NCI-H1436 treated with DMSO at 0.1 percent for 48 hours (cell line): ENCODE results near the gene PLEKHM3.
"Not testable (repeated sequence)": the region's sequence is repeated elsewhere in the genome, so short reads cannot be mapped to it uniquely, and the experiment has no call there.

Source experiments
- DNase-seq: peaks from one replicate; lab custom pipeline; 2025; lab: John Stamatoyannopoulos, UW

Gene PLEKHM3

DNA sequence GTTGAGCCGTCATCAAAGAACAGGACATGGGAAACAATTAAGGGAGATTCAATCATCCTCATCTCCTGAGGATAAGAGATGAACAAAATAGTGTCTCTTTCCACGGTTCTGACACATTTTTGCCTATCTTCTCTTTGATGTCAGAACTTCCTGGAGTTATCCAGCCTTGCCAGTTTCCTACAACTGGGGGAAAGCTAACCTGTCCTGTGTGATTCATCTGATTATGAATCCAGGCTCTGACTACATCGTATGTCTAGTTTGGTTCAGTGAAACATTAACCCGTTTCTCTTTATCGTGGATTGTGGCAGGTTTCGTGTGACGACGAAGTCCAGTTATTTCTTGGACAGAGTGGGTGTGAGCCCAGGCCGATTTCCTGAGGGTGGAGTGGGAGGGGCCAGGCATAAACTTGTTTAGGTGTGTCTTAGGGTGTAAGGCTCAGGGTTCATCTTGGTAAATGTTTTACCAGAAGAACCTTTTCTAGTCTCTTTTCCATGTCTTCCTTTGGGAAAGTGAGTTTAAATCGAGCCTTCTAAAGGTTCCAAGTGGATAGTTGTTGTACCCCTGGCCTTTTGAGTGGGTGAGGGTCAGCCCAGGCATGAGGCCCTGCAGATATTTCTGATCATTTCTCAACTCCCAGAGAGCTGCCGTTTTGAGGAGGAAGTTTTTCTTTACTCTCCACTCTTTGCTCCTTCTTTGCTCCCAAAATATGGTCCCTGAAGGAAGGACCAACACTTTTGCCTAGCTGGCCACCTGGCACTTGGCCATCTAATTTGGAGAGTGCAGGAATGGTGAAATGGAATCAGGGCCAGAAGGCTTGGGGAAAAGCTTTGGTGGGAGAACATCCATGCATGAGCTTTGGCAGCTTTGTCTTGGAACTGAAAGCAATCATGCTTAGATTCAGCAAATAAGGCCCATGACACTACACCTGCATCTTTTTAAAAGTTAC, 205.2 kb downstream of the PLEKHM3 start:
- no peak for DNase-seq

DNA sequence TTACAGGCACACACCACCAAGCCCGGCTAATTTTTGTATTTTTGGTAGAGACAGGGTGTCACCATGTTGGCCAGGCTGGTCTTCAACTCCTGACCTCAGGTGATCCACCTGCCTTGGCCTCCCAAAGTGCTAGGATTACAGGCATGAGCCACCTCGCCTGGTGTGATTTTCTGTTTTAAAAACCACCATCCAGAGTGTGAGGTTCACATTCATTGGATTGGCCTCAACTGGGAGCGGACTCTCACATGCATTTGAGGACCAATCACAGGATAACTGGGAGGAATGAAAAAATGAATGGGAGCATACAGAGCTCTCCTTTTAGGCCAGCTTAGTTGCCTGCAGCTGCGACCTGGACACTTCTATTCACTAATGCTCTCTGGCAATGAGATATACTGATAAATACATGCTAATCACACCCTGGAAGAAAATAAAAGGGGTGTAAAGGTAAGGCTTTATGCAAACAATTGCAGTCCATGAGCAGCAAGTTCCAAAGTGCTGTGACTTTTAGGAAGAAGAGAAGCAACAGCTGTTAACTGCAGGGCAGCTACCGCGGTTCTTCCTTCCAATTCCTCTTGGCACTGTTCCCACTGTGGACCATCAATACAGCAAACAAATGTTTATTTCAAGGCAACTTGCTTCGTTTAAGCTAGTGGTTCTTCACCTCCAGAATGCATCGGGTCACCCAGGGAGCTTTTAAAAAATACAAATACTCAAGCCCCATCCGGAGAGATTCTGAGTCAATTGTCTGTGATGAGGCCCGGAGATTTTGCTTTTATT, 206.1 kb downstream of the PLEKHM3 start:
- DNase-seq = no peak

DNA sequence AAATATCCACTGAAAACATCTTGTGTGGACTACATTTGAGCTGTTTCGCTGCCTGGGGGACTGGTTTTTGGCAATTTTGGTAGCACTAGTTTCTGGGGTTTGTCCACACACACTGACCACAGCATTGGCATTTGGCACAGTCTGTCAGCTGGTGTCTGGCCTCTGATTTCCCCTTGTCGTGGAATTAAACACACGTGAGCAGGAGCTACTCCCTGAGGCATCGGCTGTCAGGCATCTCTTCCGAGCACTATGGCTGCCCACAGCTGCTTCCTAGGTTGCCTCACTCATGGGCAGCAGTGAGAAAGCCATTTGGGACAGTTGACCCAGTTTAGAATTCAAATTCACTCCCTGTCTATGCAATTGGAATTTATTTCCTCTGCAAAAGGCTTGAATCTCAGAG, 208.8 kb downstream of the PLEKHM3 start:
- no peak for DNase-seq

DNA sequence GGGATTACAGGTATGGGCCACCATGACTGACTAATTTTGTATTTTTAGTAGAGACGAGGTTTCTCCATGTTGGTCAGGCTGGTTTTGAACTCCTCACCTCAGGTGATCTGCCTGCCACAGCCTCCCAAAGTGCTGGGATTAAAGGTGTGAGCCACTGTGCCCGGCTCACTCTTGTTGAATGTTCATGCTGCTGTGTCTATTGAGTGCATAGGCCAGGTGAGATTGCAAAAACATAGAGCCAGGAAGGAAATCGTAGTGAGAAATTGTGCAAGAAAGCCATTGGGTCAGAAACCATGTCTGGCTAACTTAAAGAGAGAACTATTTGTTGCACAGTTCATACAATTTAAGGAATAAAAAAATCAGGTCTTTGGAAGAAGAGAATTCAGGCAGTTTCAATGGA, 210.1 kb downstream of the PLEKHM3 start:
- no peak for DNase-seq

DNA sequence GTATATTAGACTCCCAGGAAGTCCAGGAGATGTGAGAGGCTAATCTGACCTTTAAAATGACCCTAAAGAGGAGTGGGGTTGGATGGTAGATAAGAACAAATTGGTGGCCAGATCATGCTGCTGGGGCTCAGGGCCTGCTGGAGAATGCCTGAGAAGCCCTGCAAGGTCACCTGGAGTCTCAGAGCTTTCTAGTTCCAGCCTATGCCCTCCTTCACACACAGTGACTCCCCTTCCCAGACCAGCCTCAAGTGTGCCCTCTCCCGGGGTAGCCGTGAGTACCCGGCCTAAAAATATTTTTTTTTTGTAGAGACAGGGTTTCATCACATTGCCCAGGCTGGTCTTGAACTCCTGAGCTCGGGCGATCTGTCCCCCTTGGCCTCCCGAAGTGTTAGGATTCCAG, 211.4 kb downstream of the PLEKHM3 start:
- DNase-seq = no peak

DNA sequence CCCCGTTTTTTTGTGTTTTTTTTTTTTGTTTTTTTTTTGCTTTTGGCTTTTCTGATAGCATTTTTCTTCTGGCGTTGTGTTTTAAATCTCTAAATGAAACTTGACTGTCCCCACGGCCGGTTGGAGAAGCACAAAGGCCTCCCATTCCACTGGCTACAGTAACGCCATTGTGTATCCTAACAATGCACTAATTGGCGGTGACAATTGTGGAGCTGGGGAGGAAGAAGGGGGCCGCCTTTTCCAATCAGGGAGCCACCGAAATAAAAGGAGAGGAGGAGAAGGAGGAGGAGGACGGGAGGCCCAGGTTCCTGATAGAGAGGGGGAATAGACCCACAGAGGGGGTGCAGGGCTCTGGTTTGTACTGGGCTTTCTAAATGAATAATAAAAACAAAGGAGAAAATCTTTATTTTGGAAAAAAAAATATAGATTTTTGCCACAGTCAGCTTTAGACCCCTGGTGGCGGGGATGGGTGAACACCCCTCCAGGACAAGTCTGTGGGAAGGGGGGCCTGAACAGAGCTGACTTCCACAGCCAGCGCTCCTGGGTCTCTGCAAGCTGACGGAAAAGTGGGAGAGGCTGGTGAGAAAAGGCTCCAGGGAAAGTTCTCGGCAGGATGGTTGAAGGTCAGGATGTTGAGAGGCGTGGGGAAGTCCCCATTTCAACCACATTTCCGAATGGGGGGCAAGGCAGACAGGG, 212.0 kb downstream of the PLEKHM3 start:
- DNase-seq = no peak

DNA sequence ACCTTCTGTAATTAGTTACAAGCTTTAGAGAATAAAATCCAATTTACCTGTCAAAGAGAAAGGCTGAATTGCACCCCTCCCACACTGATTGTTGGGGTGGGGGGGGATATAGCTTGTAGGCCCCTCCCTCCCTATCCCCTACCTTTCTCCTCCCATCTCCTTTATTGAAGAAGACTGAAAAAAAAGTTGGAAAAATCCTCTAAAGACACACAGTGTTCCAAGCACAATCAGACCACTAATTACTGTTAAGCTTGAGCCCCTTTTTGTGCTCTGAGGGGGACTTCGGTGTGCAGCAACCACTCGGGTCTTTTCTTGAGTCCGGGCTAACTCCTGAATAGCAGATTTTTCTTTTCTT, 212.6 kb downstream of the PLEKHM3 start:
- DNase-seq = no peak

DNA sequence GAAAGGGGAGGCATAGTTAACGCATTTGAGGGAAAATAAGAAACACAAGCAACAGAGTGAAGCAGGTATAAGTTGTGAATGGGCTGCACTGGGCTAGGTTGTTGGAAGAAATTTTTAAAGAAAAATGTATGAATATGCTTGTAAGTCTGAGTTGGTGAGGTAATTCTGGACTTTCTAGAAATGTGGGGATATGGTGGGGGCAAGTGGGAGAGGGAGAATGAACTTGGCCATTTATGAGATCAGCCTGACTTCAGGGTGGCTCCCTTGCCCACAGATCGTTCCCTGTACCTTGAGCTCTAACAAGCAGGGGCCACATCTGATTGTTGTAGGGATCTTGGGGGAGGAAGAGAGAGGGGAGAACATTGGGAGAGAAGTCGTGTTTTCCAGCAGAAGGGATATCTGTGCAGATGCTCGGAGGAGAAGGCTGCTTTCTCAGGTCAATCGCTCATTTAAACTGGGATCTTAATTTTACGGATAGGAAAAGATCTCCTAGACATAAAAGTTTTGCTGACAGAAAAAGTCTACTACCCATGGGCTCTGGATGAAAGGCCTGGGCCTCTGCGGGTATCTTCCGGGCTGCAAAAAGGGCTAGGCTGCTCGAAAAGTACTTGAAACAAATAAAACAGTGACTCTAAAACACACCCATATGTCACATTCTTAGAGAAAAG, 213.1 kb downstream of the PLEKHM3 start:
- DNase-seq = no peak

DNA sequence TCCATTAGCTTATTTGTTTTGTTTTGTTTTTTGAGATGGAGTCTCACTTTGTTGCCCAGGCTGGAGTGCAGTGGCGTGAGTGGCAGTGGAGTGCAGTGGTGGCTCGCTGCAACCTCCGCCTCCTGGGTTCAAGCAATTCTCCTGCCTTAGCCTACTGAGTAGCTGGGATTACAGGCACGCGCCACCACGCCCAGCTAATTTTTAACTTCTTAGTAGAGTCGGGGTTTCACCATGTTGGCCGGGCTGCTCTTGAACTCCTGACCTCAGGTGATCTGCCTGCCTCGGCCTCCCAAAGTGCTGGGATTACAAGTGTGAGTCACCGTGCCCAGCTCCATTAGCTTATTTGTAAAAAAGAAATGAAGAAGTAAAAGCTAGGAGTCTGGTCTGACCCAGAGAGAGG, 213.7 kb downstream of the PLEKHM3 start:
- not testable (repeated sequence) for DNase-seq

DNA sequence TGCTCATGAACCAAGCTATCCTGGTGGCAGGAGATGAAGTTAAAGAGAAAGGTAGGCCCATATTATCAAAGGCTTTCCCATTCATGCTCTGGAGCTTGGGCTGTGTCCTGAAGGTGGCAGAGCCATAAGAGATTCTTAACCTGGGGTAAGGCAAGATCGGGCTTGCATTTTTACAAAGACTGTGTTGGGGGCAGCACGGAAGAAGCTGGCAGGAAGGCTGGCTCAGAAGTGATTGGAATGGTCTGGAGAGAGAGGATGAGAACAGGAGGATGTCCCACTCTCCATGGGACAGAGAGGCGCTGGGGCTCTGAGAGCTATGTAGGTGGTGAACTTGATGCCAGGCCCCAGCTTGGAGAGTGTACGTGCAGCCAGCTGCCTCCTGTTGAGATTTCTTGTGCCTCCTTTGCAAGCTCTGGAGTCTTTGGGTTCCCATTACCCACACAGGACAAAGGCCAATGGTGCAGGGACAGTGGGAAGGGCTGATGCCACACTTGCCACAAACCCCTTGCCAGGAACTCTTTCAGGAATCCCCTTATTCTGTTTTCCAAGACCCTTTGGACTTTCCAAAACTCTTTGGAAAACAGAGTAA, 215.0 kb downstream of the PLEKHM3 start:
- DNase-seq = no peak

DNA sequence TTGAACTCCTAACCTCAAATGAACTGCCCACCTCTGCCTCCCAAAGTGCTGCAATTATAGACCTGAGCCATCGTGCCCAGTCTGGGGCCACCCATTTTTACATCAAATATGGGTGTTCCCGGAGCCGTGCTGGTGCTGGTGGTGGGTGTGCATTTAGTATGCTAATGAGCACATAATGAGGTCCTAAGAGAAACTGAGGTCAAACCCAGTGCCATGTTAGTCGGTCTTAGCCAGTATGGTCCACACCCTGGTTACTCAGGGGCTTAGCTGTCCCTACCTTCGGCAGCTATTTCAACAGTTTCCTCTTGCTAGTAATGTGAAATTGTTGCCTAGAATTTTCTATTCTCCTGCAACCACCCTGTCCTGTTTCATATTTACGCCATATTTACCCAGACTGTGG, 217.2 kb downstream of the PLEKHM3 start:
- no peak for DNase-seq

DNA sequence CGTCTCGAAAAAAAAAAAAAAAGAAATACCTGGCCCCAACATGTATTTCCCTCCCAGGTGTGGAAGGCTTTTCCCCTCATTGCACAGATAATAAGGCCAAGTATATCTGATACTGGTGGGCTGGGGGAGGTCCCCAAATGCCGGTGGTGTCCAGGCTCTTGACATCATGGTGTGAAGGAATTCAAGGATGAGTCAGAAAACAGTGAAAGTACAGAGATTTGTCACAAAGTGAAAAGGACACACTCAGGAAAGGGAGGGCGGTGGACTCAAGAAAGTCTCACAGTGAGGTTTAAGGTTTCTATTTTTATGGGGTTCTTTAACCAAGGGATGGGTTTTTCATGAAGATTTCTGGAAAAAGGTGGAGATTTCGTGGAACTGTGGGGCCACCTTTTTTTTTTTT, 217.8 kb downstream of the PLEKHM3 start:
- DNase-seq = no peak

DNA sequence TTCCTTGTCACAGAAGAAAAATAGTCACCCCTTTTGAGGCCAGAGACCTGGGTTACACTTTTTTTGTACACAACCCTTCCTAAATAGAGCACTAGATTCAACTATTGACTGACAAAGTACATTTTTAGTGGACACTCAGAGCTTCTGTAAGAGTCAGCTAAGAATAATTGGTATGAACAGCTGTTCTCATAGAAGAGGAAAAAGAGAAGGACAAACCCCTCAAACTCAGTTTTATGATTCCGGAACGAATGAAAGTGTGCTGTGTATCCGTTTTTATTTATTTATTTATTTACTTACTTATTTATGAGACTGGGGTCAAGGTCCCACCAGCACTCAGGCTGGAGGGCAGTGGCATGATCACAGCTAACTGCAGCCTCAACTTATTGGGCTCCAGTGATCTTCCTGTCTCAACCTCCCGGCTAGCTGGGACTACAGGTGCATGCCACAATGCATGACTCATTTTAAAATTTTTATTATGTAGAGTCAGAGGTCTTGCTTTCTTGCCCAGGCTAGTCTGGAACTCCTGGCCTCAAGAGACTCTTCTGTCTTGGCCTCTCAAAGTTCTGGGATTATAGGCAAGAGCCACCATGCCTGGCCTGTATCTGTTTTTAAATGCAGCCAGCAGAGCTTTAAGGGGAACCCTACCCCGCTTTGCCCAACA, 219.6 kb downstream of the PLEKHM3 start:
- DNase-seq = no peak

DNA sequence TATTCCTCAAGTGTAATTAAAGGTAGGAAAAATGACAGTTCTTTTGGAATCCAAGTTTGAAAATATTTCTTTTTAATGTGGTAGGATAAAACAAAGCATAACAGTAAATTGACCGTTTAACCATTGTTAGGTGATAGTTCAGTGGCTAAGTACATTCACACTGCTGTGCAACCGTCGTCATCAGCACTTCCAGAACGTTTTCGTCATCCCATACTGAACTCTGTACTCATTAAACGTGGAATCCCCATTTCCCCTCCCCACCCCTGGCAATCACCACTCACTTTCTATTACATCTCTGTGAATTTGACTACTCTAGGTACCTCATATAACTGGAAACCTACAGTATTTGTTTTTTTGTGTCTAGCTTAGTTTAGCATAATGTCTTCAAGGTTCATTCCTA, 222.7 kb downstream of the PLEKHM3 start:
- no peak for DNase-seq

DNA sequence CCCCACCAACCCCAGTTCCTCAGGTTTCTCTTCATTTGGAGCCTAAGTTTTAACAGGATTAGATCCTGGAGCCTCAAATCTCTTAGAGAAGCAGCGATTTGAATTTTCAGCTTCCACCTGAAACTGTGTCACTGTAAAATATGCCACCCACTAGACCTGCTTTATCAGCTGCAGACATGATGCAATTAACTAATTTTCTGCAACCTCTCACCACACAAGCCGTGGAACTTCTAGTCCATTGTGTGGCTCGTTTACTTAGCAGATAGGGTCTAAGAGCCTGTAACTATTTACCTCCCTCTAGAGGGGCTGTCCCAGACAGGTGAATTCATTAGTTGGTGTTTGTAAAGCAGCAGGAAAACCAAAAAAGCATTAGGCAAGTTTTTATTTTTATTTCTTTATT, 224.1 kb downstream of the PLEKHM3 start:
- peak; percentile 64 for DNase-seq

DNA sequence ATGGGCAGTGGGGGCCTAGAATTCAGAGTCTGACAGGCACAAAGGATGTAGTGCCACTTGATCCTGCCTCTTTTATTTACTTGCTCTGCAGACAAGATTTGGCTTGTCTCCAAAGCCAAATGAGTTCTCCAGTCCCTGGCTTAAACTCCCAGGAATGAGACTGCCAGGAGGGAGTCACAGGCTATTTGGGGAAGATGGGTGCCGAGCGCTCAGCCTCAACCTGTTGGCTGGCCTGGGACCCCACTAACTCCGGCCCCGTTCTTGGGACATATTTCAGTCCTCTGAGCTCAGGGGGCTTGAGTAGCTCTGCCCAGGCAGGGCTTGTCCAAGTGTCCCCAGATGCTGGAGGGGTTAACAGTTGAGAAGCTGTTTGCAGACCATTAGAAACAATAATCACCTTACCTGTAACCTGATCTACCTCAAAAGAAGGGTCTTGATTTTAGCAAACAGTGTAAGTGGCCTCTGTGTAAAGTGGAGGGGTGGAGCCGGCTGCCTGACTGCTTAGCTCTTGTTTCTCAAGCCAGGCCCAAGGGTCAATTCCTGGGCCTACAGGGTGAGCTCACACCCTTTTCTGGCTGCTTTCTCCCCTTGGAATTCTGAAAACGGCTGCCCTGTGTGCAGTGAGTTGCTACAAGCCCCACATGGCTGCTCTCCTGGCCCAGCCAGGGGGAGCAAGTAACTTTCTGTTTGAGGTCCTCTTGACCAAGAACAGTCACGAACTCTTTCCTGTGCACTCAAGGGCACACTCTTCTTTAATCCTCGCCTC, 228.6 kb downstream of the PLEKHM3 start:
- peak; percentile 76 for DNase-seq

DNA sequence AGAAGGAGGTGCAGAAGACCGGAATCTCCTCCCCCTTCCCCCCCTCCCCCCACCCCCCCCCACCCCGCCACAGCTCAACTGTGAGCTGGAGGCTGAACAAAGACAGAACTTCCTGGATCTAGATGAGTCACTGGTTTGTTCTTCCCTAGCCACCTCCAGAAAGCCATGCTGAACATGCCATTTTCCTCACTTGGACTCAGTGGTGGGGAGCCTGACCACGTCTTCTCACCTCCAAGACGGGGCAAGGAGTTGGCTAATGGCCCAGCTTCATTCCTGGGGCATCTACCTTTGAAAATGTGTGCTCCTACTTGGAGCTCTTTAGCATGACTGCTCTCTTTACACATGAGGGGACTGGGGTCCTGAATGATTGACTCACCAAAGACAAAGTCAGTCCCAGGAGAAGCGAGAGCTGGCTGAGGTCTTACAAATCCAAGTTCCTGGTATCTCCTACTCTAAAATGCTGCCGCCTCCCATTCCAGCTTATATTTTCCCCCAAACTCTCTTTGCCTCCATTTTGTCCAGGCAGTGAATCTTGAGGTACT, 233.0 kb downstream of the PLEKHM3 start:
- no peak for DNase-seq

DNA sequence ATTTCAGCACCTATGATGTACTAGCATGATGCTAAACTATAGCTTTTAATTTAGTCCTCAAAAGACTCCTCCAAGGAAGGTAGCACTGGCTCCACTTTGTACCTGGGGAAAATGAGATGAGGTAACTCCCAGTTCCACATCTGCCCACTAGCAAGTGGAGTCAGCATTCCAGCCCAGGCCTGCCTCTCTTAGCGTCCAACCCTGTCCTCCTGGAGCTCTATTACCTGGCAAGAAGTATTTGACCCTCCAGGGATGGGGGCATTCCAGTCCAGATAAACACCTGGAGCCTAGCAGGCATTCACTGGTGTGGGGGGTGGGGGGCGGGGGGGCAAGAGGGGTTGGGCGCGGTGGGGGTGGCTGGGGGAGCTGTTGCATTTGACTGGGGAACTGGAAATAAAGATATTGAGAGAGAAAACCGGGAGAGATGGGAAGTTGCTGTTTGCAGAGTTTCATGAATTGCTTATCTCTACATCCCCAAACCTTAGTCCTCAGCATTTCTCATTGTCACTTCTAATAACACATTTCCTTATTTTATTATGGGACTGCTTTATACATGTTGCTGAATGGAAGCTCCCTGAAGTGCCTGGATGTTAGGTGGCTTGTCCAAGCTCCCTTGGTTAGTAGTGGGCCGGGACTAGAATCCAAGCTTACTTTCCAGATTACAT, 233.6 kb downstream of the PLEKHM3 start:
- no peak for DNase-seq

DNA sequence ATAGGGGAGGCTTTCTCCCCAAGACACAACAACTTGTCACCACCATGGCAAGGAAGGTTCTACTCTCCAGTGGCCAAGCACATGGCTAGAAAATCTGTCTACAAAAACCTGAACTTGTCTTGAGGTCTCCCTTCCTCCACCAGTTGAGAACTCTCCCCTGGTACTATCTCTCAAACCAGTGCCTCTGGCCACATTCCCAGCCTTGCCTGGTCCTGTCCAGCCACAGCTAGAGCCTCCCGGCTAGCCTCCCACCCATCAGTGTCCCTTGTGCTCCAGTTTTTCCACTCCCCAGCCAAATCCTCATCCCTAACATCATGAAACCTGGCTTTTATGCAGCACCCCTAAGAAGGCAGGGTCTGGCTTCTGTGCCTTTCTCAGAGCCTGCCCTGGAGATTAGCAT, 234.4 kb downstream of the PLEKHM3 start:
- DNase-seq = no peak

DNA sequence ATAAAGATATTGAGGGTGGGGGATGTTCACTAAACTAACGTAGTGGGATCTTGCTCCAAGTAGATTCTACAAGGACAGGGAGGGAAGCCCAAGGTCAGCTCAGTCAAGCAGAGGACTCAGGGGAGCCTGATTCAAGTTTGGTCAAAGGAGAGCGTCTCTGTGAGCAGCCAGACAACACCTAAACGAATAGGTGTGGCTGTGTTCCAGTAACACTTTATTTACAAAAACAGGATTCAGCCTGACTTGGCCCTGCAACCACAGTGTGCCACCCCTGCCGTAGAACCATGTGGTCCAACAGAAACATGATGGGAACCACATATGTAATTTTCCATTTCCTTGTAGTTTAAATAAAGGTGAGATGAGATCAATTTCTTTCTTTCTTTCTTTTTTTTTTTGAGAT, 237.5 kb downstream of the PLEKHM3 start:
- no peak for DNase-seq
